TTC549 (cell line): ENCODE data around the gene PADI2.

Experiments used
- FAIRE-seq: peaks from 2 replicates; lab custom pipeline; 2012; peaks lifted over from hg19 to GRCh38; lab: Jason Lieb, UNC

PADI2 gene

GRCh38 chr1:17119076-17119772 is at the start of gene PADI2:
TSS of gene PADI2 (minus strand) at chr1:17119451. CDS start at chr1:17119371, 80 bp downstream.
- no peak for FAIRE-seq

DNA sequence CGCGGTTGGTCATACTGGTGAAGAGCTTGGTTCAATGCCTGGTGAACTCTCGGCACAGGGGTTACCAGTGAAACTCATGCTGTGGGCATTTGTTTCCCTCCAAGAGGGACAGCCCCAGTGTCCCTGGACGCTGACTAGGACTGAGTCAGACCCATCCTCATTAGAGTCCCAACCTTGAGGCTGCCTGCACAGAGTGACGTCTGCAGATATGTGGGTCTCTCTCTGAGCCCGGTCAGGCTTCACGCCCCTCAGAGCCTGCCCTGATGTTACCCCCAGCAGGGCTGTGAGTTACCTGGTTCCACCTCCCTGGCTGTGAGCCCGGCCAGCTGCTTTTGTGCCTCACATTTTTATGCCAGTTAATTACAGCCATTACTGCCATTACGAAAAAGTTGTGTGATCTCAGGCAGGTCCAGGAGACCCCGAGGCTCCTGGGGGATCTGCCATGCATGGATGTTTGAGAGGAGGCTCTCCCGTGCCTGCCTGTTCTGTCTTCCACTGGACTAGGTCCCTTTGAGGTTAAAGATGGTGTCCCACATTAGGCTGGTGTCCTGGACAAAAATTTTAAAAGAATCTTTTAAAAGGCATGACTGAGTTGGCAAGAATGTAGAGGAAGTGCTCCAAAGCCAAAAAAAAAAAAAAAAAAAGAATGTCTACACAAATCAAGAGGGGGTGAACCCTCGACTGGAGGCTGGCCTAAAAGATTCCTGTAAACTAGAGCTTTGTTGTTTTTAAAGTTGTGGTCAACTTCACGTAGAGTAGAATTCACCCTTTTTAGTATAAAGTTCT is 49.0 kb upstream of the PADI2 start:
- no peak for FAIRE-seq

- no peak for FAIRE-seq
These were observed 48.5 kb upstream of the PADI2 start for GRCh38 chr1:17167786-17168090.

GRCh38 chr1:17167041-17167785 is 48.0 kb upstream of the PADI2 start:
- no peak for FAIRE-seq

DNA sequence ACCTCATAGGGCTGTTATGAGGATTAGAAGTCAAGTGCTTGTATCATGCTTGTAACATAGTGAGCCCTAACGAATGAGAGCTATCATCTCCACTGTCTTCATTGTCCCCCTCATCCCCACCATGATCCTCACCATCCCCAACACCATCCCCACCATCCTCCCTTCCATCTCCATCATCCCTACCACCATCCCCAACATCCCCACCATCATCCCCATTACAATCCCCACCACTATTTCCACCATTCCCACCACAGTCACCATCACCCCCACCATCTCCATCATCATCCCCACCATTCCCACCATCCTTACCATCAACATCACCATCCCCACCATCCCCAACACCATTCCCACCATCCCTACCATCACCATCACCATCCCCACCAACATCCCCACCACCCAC is 46.6 kb upstream of the PADI2 start:
- no peak for FAIRE-seq

GRCh38 chr1:17163789-17164666 is 44.8 kb upstream of the PADI2 start:
- FAIRE-seq: no peak

- no peak for FAIRE-seq
These were observed 44.1 kb upstream of the PADI2 start for GRCh38 chr1:17163371-17163770.

DNA sequence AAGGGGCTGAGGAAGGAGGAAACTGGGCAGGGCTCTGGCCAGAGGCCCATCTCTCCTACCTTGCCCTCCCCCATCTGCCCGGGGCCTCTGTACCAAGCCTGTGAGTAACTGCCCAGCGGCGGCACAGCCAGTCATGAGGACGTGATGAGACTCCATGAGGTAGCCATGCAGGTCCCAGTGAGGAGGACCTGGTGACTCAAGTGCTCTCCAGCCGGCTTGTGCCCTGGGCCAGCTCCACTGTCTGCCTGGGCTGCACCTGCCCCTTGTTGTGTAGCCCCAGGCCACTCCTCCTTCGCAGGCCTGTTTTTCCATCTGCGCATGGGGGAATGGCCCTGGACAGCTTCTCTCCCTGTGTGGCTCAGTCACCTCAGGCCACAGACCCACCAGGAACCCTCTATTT is 43.7 kb upstream of the PADI2 start:
- no peak for FAIRE-seq

DNA sequence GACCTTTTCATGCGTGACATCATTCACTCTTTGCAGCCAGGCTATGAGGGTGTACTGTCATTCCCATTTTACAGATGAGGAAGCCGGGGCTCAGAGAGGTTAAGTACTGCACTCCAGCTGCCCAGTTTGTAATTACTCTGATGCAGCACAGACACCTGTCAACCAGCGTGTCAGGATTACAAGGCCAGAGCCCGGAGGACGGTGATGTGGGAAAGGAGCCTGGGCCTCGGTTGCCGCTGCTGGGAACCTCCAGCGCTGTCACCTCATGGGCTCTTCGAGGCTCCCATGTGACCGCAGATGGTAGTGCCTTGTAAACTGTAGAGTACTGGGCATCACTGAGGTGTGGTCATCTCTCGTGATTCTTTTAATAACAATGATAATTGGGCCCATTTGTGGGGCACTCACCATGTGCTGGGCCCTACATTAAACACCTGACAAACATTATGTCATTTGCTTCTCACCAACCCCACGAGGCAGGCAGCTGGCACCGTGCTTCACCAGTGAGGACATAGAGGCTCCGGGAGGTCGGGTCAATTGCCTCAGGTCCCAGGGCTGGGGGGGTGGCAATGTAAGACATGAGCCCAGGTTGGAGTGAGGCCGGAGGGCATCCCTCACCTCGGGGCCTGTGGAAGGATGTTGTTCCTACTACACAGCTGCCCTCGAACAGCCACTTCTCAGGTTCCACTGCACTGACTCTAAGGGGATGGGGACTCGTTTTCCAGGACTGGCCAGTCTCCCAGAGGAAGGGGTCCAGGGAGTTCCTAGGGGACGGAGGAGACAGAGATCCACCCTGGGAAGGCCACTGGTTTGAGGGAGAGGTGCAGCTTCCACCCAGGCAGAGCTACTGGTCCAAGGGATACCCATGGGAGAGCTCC is 42.9 kb upstream of the PADI2 start:
- no peak for FAIRE-seq

GRCh38 chr1:17161137-17161740 is 42.0 kb upstream of the PADI2 start:
- no peak for FAIRE-seq

GRCh38 chr1:17158961-17159360 is 39.7 kb upstream of the PADI2 start:
- FAIRE-seq: no peak

DNA sequence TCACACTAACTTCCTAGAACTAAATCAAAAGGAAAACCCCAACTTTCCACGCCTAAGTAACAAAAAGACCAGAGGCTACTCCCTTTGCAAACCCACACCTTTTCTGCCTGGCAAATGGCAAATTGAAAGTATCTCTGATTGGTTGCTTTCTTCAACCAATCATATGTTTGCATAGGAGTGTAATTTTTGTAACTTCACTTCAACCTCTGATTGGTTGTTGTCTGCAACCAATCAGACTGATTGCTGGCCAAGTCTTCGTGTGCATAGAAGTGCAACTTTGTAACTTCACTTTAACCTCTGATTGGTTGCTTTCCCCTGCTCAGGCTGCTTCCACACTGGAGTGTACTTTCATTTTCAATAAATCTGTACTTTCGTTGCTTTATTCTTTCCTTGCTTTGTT is 36.9 kb upstream of the PADI2 start:
- no peak for FAIRE-seq

GRCh38 chr1:17155257-17155920 is 36.1 kb upstream of the PADI2 start:
- no peak for FAIRE-seq

DNA sequence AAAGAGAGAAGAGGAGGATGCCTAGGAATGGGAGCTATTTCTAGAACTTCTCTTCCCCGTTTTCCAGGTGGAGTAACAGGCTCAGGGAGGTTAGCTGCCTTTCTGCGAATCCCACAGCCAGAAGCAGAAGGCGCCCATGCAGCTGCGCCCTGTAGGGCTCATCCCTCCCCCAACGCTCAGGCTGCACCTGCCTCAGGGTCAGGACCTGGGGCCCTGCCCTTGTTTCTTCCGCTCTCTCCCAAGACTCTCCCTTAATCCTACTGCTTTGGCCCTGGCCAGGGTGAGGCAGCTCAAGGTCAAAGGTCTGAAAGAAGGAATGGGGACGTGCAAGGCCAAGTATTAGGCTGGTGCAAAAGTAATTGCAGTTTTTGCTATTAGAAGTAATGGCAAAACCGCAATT is 30.5 kb upstream of the PADI2 start:
- FAIRE-seq: no peak

GRCh38 chr1:17148950-17149608 is 29.8 kb upstream of the PADI2 start:
- FAIRE-seq: no peak

- FAIRE-seq: no peak
These were observed 26.4 kb upstream of the PADI2 start for GRCh38 chr1:17145648-17146047.

DNA sequence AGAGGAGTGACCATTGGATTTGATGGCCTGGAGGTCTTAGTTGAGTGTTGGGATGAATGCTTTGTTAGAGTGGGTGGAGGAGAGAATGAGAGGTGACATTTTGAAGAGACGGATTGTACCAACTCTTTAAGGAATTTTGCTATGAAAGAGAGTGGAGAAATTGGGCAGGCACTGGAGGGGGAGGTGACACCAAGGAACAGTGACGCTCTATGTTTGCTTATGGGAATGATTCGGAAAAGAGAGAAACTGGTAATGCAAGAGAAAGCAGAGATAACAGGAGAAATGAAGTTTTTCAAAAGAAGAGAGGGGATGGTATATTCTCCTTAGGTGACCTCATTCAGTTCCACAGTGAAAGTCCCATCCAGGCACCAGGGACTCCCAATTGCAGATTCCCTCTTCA is 24.5 kb upstream of the PADI2 start:
- FAIRE-seq: no peak

DNA sequence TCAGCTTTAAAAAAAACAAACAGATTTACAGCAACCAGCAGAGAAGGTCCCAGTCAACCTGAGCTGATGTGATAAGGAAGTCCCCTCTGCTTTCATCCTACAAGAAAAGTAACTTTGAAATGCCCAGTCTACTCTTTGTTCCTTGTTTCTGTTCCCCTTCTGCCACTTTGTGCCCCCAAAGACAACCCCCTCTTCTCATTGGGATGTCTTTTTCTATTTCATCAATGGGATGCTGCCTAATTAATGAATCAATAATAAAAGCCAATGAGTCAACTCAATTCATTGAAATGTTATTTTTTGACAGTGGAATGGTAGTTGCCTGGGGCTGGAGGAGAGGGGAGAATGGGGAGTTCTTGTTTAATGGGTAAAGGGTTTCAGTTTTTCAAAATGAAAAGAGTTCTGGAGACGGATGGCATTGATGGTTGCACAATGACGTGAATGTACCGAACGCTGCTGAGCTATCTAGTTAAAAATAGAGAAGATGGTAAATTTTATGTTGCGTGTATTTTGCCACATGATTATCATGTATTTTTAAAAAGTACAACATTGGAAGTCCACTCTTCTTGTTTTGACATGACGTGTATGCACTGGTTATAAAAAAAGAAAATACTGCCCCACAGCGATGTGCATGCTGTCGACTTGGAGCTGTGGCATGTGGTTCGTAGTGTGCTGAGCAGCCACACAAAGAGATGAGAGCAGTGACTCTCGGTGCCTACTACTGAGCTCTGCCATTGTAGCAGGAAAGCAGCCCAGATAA is 22.4 kb upstream of the PADI2 start:
- FAIRE-seq: no peak

DNA sequence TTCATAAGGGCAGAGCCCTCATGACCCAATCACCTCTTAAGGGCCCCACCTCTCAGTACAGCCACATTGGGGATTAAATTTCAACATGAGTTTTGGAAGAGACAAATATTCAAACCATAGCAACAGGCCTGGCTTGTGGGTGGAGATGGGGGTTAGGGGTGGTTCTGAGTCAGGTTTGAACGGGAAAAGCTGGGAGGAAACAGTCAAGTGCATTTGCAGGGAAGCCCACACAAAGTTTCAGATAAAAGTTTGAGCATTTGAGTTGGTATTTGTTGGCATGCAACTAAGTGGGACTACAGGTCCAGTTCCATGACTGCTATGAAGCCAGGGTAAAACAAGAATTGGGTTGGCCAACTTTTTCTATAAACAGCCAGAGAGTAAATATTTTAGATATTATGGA is 21.0 kb upstream of the PADI2 start:
- no peak for FAIRE-seq
